ENCODE measurements around the gene HTR2A. TPM values are rescaled to one million over a fixed set of nuclear protein-coding genes. Genes with fewer than 3 reads are reported as not detected.

HTR2A gene
- total RNA-seq, 1 experiment from 2014 or later = not detected

DNA sequence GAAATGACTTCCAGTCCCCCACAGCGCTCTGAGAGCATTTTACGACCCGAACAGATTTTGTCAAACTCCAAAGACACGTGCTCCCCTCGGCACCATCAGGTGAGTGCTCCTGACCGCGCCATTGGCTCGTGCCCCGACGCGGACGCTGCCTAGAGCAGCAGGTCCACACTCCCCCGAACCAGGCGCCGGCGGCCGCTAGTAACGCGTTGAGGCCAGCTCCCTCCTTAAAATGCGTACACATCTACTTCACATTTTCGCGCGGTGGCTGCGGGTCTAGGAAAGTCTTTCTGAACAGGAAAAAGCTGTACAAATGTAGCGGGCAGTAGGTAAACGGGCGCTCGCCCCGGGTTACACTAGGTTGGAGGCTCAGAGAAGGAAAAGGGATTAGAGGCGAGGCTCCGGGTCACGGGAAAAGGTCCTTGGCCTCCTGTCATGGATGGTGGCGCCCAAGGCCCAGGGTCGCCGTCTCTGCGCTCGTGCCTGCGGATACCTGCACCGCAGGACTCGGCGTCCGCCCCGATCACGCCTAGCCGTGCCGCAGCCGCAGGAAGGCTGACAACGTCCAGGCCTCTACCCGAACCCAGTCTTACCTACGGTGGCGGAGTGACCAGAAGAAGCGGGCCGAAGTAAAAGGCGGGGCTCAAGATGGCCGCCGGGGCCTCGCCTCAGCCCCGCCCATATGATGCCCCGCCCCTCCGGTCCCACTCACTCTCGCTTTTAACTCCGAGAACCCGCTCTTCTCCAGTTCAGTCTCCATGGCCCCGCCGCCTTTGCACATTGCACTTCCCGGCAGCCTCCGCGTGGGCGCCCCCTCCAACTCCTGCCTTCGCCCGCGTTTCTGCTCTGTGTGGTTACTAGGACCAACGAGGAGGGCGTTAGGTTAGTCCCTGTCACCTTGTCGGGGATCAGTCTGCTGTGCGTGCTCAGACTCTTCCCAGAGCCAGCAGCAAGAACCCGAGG lies 100.1 kb downstream of the HTR2A start, which contains the start of gene ESD:
Gene ESD, minus strand, starts transcription at position 647 of the 960 bp plus-strand sequence. CDS start 5,748 bp downstream, outside the sequence.
- Mint-ChIP-seq H3K9me3 (no peaks in the 10 kb centered on the region), H3K27me3 (ENCODE audit: low read depth) (no peaks in the 10 kb centered on the region), H3K27ac (peak within 1 kb of the TSS; percentile 98), H3K4me3 (peak within 1 kb of the TSS; percentile 90), H3K4me1 (peaks cover 34% of the 10 kb centered on the region), H3K36me3 (no peaks in the 10 kb centered on the region)
- CTCF ChIA-PET = no interaction called here
- POLR2A ChIA-PET = no interaction called here
- peak; percentile 92 for ATAC-seq
- peak; percentile 92 for DNase-seq (ENCODE audit: low spot score)
- TF ChIP-seq, protein P1, sequence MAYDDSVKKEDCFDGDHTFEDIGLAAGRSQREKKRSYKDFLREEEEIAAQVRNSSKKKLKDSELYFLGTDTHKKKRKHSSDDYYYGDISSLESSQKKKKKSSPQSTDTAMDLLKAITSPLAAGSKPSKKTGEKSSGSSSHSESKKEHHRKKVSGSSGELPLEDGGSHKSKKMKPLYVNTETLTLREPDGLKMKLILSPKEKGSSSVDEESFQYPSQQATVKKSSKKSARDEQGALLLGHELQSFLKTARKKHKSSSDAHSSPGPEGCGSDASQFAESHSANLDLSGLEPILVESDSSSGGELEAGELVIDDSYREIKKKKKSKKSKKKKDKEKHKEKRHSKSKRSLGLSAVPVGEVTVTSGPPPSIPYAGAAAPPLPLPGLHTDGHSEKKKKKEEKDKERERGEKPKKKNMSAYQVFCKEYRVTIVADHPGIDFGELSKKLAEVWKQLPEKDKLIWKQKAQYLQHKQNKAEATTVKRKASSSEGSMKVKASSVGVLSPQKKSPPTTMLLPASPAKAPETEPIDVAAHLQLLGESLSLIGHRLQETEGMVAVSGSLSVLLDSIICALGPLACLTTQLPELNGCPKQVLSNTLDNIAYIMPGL (CRISPR knock-in tag; IDR thresholded peaks at IDR 0.05) = 0 out of 2 replicates have a peak, but pooled peaks have one; percentile 32
- TF ChIP-seq ETV6 (CRISPR knock-in tag; IDR thresholded peaks at IDR 0.05) (peak; percentile 73; the same call in 1 of the 2 replicates), ZNF317 (CRISPR knock-in tag; IDR thresholded peaks at IDR 0.05; ENCODE audit: borderline replicate concordance, low read depth) (no peak), SP1 (CRISPR knock-in tag; conservative IDR thresholded peaks at IDR 0.05) (peak; percentile 44; the same call in 1 of the 2 replicates), RELA (CRISPR knock-in tag; IDR thresholded peaks at IDR 0.05; ENCODE audit: borderline replicate concordance) (peak; percentile 78; the same call in 1 of the 2 replicates), ZNF423 (CRISPR knock-in tag; IDR thresholded peaks at IDR 0.05) (no peak), GABPB1 (CRISPR knock-in tag; IDR thresholded peaks at IDR 0.05) (0 out of 2 replicates have a peak, but pooled peaks have one; percentile 45), CREB1 (CRISPR knock-in tag; IDR thresholded peaks at IDR 0.05) (peak; percentile 73)
- TF ChIP-seq, protein P2, sequence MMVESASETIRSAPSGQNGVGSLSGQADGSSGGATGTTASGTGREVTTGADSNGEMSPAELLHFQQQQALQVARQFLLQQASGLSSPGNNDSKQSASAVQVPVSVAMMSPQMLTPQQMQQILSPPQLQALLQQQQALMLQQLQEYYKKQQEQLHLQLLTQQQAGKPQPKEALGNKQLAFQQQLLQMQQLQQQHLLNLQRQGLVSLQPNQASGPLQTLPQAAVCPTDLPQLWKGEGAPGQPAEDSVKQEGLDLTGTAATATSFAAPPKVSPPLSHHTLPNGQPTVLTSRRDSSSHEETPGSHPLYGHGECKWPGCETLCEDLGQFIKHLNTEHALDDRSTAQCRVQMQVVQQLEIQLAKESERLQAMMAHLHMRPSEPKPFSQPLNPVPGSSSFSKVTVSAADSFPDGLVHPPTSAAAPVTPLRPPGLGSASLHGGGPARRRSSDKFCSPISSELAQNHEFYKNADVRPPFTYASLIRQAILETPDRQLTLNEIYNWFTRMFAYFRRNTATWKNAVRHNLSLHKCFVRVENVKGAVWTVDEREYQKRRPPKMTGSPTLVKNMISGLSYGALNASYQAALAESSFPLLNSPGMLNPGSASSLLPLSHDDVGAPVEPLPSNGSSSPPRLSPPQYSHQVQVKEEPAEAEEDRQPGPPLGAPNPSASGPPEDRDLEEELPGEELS (CRISPR knock-in tag; IDR thresholded peaks at IDR 0.05) = peak; percentile 76
- TF ChIP-seq, protein P3, sequence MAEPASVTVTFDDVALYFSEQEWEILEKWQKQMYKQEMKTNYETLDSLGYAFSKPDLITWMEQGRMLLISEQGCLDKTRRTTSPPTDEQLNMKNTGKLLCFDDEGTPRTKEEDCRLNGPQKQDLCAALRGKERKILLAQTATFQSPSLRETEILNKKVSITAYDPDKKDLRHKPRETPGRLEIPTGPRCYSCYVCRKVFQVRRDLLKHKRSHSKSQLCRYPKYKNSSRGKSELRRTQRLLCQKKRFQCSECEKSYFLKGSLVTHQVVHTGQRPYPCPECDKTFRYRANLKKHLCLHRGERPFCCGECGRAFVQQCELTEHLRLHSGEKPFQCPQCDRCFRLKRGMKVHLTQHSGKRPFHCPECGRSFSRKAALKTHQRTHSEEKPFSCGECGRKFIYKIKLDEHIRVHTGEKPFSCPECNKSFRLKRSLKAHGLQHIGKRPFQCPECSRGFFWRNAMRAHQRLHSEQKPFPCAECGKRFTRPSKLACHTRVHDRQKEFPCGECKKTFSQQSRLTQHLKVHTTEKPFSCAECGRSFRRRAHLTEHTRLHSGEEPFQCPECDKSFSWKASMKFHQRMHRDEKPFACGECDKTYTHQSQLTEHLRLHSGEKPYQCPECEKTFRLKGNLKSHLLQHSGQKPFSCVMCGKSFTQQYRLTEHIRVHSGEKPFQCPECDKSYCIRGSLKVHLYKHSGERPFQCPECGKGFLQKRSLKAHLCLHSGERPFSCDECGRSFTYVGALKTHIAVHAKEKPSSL (CRISPR knock-in tag; conservative IDR thresholded peaks at IDR 0.05) = no peak
- TF ChIP-seq, protein P4, sequence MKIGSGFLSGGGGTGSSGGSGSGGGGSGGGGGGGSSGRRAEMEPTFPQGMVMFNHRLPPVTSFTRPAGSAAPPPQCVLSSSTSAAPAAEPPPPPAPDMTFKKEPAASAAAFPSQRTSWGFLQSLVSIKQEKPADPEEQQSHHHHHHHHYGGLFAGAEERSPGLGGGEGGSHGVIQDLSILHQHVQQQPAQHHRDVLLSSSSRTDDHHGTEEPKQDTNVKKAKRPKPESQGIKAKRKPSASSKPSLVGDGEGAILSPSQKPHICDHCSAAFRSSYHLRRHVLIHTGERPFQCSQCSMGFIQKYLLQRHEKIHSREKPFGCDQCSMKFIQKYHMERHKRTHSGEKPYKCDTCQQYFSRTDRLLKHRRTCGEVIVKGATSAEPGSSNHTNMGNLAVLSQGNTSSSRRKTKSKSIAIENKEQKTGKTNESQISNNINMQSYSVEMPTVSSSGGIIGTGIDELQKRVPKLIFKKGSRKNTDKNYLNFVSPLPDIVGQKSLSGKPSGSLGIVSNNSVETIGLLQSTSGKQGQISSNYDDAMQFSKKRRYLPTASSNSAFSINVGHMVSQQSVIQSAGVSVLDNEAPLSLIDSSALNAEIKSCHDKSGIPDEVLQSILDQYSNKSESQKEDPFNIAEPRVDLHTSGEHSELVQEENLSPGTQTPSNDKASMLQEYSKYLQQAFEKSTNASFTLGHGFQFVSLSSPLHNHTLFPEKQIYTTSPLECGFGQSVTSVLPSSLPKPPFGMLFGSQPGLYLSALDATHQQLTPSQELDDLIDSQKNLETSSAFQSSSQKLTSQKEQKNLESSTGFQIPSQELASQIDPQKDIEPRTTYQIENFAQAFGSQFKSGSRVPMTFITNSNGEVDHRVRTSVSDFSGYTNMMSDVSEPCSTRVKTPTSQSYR (CRISPR knock-in tag; IDR thresholded peaks at IDR 0.05) = peak; percentile 70
- TF ChIP-seq, protein P5, sequence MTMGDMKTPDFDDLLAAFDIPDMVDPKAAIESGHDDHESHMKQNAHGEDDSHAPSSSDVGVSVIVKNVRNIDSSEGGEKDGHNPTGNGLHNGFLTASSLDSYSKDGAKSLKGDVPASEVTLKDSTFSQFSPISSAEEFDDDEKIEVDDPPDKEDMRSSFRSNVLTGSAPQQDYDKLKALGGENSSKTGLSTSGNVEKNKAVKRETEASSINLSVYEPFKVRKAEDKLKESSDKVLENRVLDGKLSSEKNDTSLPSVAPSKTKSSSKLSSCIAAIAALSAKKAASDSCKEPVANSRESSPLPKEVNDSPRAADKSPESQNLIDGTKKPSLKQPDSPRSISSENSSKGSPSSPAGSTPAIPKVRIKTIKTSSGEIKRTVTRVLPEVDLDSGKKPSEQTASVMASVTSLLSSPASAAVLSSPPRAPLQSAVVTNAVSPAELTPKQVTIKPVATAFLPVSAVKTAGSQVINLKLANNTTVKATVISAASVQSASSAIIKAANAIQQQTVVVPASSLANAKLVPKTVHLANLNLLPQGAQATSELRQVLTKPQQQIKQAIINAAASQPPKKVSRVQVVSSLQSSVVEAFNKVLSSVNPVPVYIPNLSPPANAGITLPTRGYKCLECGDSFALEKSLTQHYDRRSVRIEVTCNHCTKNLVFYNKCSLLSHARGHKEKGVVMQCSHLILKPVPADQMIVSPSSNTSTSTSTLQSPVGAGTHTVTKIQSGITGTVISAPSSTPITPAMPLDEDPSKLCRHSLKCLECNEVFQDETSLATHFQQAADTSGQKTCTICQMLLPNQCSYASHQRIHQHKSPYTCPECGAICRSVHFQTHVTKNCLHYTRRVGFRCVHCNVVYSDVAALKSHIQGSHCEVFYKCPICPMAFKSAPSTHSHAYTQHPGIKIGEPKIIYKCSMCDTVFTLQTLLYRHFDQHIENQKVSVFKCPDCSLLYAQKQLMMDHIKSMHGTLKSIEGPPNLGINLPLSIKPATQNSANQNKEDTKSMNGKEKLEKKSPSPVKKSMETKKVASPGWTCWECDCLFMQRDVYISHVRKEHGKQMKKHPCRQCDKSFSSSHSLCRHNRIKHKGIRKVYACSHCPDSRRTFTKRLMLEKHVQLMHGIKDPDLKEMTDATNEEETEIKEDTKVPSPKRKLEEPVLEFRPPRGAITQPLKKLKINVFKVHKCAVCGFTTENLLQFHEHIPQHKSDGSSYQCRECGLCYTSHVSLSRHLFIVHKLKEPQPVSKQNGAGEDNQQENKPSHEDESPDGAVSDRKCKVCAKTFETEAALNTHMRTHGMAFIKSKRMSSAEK (CRISPR knock-in tag; IDR thresholded peaks at IDR 0.05; ENCODE audit: borderline replicate concordance) = no peak
- TF ChIP-seq, protein P6, sequence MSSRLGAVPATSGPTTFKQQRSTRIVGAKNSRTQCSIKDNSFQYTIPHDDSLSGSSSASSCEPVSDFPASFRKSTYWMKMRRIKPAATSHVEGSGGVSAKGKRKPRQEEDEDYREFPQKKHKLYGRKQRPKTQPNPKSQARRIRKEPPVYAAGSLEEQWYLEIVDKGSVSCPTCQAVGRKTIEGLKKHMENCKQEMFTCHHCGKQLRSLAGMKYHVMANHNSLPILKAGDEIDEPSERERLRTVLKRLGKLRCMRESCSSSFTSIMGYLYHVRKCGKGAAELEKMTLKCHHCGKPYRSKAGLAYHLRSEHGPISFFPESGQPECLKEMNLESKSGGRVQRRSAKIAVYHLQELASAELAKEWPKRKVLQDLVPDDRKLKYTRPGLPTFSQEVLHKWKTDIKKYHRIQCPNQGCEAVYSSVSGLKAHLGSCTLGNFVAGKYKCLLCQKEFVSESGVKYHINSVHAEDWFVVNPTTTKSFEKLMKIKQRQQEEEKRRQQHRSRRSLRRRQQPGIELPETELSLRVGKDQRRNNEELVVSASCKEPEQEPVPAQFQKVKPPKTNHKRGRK (CRISPR knock-in tag; IDR thresholded peaks at IDR 0.05; ENCODE audit: borderline replicate concordance) = 0 out of 2 replicates have a peak, but pooled peaks have one; percentile 18
- TF ChIP-seq, protein P7, sequence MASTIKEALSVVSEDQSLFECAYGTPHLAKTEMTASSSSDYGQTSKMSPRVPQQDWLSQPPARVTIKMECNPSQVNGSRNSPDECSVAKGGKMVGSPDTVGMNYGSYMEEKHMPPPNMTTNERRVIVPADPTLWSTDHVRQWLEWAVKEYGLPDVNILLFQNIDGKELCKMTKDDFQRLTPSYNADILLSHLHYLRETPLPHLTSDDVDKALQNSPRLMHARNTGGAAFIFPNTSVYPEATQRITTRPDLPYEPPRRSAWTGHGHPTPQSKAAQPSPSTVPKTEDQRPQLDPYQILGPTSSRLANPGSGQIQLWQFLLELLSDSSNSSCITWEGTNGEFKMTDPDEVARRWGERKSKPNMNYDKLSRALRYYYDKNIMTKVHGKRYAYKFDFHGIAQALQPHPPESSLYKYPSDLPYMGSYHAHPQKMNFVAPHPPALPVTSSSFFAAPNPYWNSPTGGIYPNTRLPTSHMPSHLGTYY (CRISPR knock-in tag; IDR thresholded peaks at IDR 0.05) = no peak
- TF ChIP-seq, protein P8, sequence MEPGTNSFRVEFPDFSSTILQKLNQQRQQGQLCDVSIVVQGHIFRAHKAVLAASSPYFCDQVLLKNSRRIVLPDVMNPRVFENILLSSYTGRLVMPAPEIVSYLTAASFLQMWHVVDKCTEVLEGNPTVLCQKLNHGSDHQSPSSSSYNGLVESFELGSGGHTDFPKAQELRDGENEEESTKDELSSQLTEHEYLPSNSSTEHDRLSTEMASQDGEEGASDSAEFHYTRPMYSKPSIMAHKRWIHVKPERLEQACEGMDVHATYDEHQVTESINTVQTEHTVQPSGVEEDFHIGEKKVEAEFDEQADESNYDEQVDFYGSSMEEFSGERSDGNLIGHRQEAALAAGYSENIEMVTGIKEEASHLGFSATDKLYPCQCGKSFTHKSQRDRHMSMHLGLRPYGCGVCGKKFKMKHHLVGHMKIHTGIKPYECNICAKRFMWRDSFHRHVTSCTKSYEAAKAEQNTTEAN (CRISPR knock-in tag; IDR thresholded peaks at IDR 0.05) = 0 out of 2 replicates have a peak, but pooled peaks have one; percentile 49

Measured in WTC11 (cell line).